Kidney epithelial cell (primary cell): ENCODE results near the gene TUBB3. TPM values are rescaled to one million over a fixed set of nuclear protein-coding genes. Genes with fewer than 3 reads are reported as not detected.
"Not testable (repeated sequence)": the region's sequence is repeated elsewhere in the genome, so short reads cannot be mapped to it uniquely, and the experiment has no call there.

Experiments used
- DNase-seq: peaks from one replicate; pipeline ENCODE4 v3.0.0-alpha.2; 2010; ENCODE audit warnings: low read depth
- H3K27me3 ChIP-seq: 2 replicates; pipeline ENCODE4 v1.6.0; 2011; ENCODE audit warnings: low read length; ENCODE audit not compliant: control insufficient read depth, insufficient read depth
- H3K36me3 ChIP-seq: 2 replicates; pipeline ENCODE4 v1.5.1; 2011; ENCODE audit warnings: low read length; ENCODE audit not compliant: control insufficient read depth, insufficient read depth
- H3K4me3 ChIP-seq: 2 replicates; pipeline ENCODE4 v1.5.1; 2011; ENCODE audit warnings: low read depth, mild to moderate bottlenecking, control low read depth, low read length
- CTCF ChIP-seq: IDR thresholded peaks from 2 replicates; pipeline ENCODE4 v1.5.1; 2011; ENCODE audit warnings: mild to moderate bottlenecking, moderate library complexity, low read length, control low read depth, inconsistent platforms; ENCODE audit not compliant: insufficient read depth, poor library complexity, severe bottlenecking
- total RNA-seq: library from RNA; depleted of rRNA; stranded (reverse); fragments of >200 nt; gene quantifications from 2 replicates; pipeline ENCODE4 v1.2.3, GENCODE V29; 2015

Gene TUBB3
- total RNA-seq, 1 donor from 2014 or later = 599 TPM

GRCh38 chr16:89966756-89967155 lies 43.6 kb downstream of the TUBB3 start:
- peaks cover 1% of the 10 kb centered on the region for H3K36me3 ChIP-seq
- no peaks in the 10 kb centered on the region for H3K27me3 ChIP-seq
- no peak for DNase-seq
- no peak overlapping the region for H3K4me3 ChIP-seq
- TF ChIP-seq CTCF = no peak

- H3K27me3 ChIP-seq, DNase-seq, H3K36me3 ChIP-seq, H3K4me3 ChIP-seq: not testable (repeated sequence)
These were observed 44.3 kb downstream of the TUBB3 start for GRCh38 chr16:89967436-89967835.

GRCh38 chr16:89968074-89968473 lies 44.9 kb downstream of the TUBB3 start:
- DNase-seq, H3K27me3 ChIP-seq, H3K4me3 ChIP-seq, H3K36me3 ChIP-seq: not testable (repeated sequence)

GRCh38 chr16:89969741-89970410 lies 46.7 kb downstream of the TUBB3 start:
- TF ChIP-seq CTCF = no peak
- DNase-seq = no peak

GRCh38 chr16:89971495-89972243 lies 48.5 kb downstream of the TUBB3 start:
- peak overlapping the region; percentile 50 for H3K4me3 ChIP-seq
- no peak for DNase-seq
- H3K36me3 ChIP-seq = peaks cover 1% of the 10 kb centered on the region
- TF ChIP-seq CTCF = no peak
- H3K27me3 ChIP-seq = no peaks in the 10 kb centered on the region

More at GRCh38 chr16:89969741-89970410, 46.7 kb downstream of the TUBB3 start:
- peaks cover 1% of the 10 kb centered on the region for H3K36me3 ChIP-seq
- H3K27me3 ChIP-seq = no peaks in the 10 kb centered on the region
- H3K4me3 ChIP-seq = no peak overlapping the region

GRCh38 chr16:89972244-89973234 lies 49.4 kb downstream of the TUBB3 start:
- Histone ChIP-seq H3K4me3 (peak overlapping the region; percentile 50), H3K36me3 (peaks cover 1% of the 10 kb centered on the region), H3K27me3 (no peaks in the 10 kb centered on the region)
- DNase-seq = no peak
- no peak for TF ChIP-seq CTCF
